KOPT-K1 (cell line): Measurements from ENCODE around the gene SCN8A.
"Not testable (repeated sequence)": the region's sequence is repeated elsewhere in the genome, so short reads cannot be mapped to it uniquely, and the experiment has no call there.

ENCODE experiments used
- H3K27ac ChIP-seq: fragments of 200-600 bp; sonication (generic); 2 replicates; pipeline ENCODE4 v1.5.1; 2016; ENCODE audit warnings: antibody characterized with exemption, mild to moderate bottlenecking, low read depth, low read length; ENCODE audit not compliant: poor library complexity, severe bottlenecking
- H3K36me3 ChIP-seq: fragments of 200-600 bp; sonication (generic); 2 replicates; pipeline ENCODE4 v1.5.1; 2017; ENCODE audit warnings: antibody characterized with exemption, mild to moderate bottlenecking, low read length, moderate library complexity; ENCODE audit not compliant: insufficient read depth
- H3K9me3 ChIP-seq: fragments of 200-600 bp; sonication (generic); 2 replicates; pipeline ENCODE4 v1.5.1; 2017; ENCODE audit warnings: antibody characterized with exemption, low read length, mild to moderate bottlenecking; ENCODE audit not compliant: insufficient read depth, poor library complexity, severe bottlenecking

The SCN8A gene

DNA sequence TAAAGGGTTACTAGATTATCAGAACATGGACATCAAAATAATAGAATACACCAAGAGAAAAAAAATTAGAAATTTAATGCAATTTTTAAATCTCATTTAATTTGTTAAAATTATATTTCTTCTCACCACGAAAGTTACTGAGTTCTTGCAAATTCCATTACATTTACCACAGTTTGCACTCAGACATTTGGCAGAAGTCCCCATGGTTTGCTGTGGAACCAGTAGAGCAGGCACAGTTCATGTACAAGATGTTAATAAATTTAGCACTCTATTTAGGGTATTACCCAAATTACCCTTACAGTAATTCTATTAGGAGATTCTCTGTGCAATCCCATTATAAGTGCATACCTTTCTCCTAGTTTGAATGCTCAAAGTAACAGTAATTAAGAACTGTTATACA is 9.7 kb downstream of the SCN8A start:
- no peaks in the 10 kb centered on the region for H3K9me3 ChIP-seq
- no peaks in the 10 kb centered on the region for H3K36me3 ChIP-seq
- no peak overlapping the region for H3K27ac ChIP-seq

DNA sequence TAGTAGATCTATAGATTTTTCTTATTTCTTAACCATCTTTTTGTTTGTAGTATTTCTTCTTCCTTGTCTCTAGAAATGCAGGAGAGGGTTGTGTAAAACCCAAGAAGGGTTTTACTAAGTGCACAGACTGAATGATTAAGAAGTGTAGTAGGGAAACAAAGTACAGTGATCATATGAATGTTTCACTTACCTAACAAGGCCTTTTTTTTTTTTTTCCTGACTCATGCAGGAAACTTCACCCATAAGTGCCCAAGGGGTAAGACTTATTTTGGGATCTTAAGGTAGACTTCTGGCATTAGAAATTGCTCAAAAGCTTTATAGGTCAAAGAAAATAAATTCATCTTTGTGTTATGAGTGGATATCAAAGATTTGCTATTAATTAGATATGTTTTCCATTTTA is 10.2 kb downstream of the SCN8A start:
- H3K36me3 ChIP-seq = no peaks in the 10 kb centered on the region
- H3K27ac ChIP-seq = no peak overlapping the region
- no peaks in the 10 kb centered on the region for H3K9me3 ChIP-seq

DNA sequence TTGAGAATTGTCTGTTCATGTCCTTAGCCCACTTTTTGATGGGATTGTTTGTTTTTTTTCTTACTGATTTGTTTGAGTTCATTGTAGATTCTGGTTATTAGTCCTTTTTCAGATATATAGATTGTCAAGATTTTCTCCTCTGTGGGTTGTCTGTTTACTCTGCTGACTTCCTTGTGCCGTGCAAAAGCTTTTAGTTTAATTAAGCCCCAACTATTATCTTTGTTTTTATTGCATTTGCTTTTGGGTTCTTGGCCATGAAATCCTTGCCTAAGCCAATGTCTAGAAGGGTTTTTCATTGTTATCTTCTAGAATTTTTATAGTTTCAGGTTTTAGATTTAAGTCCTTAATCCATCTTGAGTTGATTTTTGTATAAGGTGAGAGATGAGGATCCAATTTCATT is 14.9 kb downstream of the SCN8A start:
- not testable (repeated sequence) for H3K27ac ChIP-seq, H3K36me3 ChIP-seq, H3K9me3 ChIP-seq

DNA sequence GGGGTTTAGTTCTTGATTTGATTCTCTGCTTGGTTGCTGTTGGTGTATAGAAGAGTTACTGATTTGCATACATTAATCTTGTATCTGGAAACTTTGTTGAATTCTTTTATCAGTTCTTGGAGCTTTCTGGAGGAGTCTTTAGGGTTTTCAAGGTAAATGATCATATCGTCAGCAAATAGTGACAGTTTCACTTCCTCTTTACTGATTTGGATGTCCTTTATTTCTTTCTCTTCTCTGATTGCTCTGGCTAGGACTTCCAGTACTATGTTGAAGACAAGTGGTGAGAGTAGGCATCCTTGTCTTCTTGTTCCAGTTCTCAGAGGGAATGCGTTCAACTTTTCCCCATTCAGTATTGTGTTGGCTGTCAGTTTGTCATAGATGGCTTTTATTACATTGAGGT is 16.2 kb downstream of the SCN8A start:
- not testable (repeated sequence) for H3K27ac ChIP-seq, H3K9me3 ChIP-seq, H3K36me3 ChIP-seq

DNA sequence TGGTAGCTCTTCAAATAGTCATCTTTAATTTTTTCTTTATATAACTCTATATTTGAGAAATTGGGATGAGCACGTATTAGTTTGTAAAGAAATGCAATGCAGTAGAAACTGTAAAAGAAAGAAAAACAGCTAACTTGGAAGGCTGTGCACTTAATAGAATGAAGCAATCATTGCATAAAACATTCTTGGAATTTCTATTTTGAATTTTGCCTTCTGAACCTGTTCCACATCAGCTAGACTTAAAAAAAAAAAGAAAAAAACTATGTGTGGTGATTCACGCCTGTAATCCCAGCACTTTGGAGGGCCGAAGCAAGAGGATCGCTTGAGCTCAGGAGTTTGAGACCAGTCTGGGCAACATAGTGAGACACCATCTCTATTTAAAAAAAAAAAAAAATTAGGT is 29.4 kb downstream of the SCN8A start:
- Histone ChIP-seq H3K27ac (no peak overlapping the region), H3K9me3 (peaks cover 6% of the 10 kb centered on the region), H3K36me3 (no peaks in the 10 kb centered on the region)

DNA sequence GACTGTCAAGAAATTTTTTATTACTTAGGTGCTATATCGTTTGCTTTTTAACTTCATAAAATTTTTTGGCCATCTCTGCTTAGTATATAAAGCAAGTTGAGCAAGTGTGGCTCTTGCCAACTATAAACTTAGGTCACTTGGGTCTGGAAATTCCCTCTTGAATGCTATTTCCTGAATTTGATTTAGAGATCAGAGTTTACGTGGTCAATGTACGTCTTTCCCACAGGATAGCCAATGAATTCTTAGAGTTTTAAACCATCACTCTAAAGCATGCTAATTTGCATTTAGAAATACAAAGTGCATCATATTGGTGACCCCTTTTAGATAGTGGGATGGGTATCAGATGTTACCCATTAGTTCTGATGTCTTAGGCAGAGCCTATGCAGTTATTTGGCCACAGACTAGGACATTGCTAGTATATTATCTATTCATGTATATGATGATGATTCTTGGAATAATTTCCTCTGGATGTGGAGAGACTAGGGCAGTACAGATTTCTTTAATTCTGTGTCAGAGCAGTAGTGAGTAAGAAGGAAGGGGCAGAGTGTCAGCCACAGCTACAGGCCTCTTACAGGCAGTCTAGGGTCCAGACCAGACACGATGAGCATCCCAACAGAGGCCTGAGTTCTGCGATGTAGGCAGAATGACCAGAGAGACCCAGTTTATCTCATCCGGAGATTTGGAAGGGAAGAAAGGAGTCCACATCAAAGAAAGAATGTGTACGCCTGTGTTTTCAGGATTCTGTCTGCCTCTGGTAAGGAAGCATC is 30.3 kb downstream of the SCN8A start:
- peaks cover 6% of the 10 kb centered on the region for H3K9me3 ChIP-seq
- no peaks in the 10 kb centered on the region for H3K36me3 ChIP-seq
- H3K27ac ChIP-seq = no peak overlapping the region

DNA sequence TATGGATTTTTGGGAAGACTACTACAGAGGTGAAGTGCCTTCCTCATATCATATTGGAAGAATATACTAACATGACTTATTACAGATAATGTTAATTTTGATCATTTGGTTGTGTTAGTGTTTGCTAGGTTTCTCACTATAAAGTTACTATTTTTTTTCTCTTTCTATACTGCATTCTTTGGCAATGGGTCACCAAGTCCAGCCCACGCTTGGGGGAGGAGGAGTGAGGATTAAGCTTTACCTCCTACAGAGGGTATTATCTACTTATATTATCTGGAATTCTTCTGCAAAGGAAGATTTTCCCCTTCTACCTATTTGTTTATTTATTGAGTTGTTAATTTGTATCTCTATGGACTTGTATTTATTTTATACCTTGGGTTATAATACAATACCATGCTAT is 31.5 kb downstream of the SCN8A start:
- Histone ChIP-seq H3K36me3 (no peaks in the 10 kb centered on the region), H3K9me3 (no peaks in the 10 kb centered on the region), H3K27ac (no peak overlapping the region)

DNA sequence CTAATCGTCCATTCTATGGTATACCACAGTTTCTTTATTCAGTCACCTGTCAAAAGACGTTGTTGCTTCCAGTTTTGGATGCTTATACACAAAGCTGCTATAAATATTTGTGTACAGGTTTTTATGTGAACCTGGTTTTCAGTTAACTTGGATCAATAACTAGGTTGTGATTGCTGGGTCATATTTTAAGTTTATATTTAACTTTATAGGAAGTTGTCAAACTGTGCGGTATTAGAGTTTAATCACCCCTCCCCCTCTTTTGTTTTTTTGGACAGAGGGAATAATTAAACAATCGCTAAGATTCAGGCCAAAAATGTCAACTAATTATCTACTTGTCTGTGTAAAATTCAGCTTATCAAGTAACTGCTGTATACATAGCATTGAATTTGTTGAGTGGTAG is 34.3 kb downstream of the SCN8A start:
- Histone ChIP-seq H3K36me3 (no peaks in the 10 kb centered on the region), H3K9me3 (no peaks in the 10 kb centered on the region)

DNA sequence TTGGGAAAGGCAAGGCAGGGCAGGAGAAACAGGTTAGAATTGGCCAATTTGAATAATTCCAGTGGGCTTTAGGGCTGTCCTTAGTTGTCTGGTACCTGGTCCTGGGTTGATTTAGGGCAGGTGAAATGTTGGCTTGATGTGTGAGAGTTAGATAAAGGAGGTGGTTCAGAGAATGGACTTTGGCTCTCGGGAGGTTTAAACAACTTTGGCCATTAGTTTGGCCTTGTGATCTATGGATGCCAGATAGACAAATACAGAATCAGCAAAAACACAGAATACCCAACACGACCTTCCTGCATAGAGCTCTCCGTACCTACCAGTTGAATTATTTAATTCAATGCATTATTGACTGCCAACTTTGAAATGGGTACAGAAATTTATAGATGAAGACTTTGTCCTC is 35.1 kb downstream of the SCN8A start:
- no peak overlapping the region for H3K27ac ChIP-seq
- H3K36me3 ChIP-seq = no peaks in the 10 kb centered on the region
- H3K9me3 ChIP-seq = no peaks in the 10 kb centered on the region

More for the DNA sequence above, 34.3 kb downstream of the SCN8A start:
- H3K27ac ChIP-seq = no peak overlapping the region

DNA sequence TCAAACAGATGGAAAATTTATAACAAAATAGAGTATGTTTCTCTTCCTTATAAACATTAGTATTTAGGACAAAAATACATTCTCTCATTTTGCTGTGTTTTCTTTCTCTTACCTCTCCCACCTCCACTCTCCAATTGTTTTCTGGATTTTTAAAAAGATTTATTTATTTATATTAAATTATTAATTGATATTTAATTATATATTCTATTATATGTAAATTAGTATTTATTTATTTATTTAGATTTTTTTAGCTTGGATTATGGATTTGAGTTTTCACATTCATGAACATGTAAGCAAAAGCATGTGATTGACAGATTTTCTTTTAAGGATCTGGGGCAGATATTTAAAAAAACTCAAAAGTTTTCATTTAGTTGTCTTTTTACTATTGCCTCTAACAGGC is 35.6 kb downstream of the SCN8A start:
- no peak overlapping the region for H3K27ac ChIP-seq

DNA sequence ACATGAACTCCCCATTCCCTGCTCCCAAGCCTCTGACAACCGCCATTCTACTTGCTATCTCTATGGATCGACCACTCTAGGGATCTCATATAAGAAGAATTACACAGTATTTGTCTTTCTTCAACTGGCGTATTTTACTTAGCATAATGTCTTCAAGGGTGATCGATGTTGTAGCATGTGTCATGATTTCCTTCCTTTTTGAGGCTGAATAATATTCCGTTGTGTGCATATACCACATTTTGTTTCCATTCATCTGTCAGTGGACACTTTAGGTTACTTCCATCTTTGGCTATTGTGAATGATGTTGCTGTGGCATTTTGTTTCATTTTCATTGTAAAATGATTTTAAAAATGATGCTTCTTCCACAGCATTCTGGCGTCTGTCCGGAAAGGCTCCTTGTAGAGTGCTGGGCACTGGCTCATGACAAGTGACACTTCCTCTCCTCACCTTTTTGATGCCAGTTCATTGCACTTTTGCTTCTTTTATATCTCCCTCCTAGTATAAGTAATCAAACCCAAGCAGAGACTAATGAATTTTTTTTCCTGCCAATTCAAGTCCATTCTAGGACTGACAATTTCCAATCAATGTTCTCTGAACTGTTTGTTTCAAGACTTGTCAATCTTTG is 39.3 kb downstream of the SCN8A start:
- Histone ChIP-seq H3K27ac (no peak overlapping the region), H3K36me3 (no peaks in the 10 kb centered on the region), H3K9me3 (no peaks in the 10 kb centered on the region)

More for the DNA sequence above, 35.6 kb downstream of the SCN8A start:
- no peaks in the 10 kb centered on the region for H3K9me3 ChIP-seq
- H3K36me3 ChIP-seq = no peaks in the 10 kb centered on the region

DNA sequence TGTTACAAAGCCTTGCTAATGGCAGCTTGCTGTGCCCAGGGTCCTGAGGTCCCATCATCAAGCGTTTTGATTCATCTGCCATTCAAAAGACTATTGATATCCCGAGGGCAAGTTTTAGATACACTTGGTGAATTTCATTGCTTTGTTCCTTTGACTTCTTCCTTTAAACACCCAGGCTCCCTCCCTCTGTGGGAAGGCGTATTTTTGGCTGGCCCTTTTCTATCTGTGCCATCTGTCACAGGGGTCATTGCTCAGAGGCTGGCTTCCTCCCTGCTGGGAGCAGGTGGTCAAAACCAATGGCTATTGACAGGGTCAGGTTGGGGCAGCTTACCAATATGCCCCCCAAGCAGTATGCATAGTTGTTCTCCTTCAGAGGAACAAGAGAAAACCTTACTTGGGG is 40.0 kb downstream of the SCN8A start:
- H3K36me3 ChIP-seq = no peaks in the 10 kb centered on the region
- no peak overlapping the region for H3K27ac ChIP-seq
- H3K9me3 ChIP-seq = no peaks in the 10 kb centered on the region

DNA sequence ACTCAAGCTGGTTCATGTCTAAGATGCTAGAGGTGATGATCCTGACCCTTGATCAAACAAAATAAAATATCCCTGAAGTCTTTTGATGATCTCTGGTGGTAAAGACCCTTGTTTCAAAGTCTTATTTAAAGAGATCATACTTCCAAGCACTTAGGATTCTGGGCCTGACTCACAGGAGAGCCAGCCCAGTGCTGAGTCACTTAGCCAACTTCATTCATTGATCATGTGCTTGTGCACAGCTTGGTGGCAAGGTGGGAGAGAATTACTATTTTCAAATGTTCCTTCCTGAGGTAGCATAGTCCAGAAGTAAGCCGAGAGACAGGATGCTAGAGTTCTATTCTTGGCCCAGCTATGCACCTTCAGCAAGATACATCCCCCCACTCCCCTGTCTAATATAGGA is 40.6 kb downstream of the SCN8A start:
- Histone ChIP-seq H3K36me3 (no peaks in the 10 kb centered on the region), H3K27ac (no peak overlapping the region), H3K9me3 (no peaks in the 10 kb centered on the region)

DNA sequence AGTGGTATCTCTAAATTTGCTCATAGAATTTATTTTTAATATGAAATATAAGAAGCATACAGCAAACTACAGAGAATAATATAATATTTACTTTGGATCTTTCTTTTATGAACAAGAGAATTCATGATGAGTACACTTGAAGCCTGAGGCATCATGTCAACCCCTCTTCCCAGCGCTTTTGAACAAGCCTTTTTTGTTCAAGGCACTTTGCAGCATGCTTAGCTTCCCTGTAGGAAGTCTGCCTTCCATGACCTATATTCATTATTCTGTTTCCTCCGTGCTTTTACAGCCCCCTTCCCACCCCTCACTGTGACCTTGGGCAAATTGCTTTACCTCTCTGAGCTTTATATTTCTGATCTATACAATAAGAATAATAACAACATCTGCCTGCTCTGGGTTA is 41.6 kb downstream of the SCN8A start:
- Histone ChIP-seq H3K36me3 (no peaks in the 10 kb centered on the region), H3K27ac (no peak overlapping the region), H3K9me3 (no peaks in the 10 kb centered on the region)

DNA sequence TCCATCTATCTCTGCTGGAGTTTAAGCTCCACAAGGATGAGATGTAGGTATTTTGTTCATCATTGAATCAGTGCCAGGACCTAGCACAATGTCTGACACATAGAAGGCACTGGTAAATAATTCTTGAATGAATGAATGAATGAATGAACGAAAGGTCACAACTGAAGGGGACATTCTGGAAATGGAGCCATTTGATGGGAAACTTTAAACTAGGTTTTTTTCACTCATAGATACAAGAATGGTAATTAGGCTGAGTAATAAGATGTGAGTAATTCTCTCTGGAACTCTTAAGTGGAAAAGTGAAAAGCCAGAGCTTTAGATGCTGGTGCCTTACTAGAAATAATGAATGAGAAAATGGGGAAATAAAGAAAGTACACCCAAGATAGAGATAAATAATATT is 44.3 kb downstream of the SCN8A start:
- H3K36me3 ChIP-seq = no peaks in the 10 kb centered on the region
- H3K27ac ChIP-seq = no peak overlapping the region
- H3K9me3 ChIP-seq = no peaks in the 10 kb centered on the region

DNA sequence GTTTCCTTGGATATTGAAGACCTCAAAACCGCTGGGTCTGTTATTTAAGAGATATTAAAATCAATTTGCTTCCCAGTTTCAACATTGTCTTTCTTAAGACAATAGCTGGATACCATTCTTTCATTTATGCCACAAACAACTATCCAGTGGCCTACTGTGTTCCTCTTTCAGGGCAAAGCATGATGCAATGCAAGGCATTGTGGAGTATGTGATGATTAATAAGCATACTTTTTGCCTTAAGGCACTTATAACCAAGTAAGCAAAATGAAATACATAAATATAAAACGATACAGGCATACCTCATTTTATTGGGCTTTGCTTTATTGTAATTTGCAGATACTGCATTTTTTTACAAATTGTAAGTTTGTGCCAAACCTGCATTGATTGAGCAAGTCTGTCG is 45.5 kb downstream of the SCN8A start:
- Histone ChIP-seq H3K27ac (no peak overlapping the region), H3K9me3 (no peaks in the 10 kb centered on the region), H3K36me3 (no peaks in the 10 kb centered on the region)
